CD4-positive, alpha-beta T cell treated with Interleukin-4 for 1 hour (primary cell): ENCODE measurements around the gene MPP1.
A peak's percentile ranks its signal among the peaks of the same experiment; 100 is the strongest.
"Not testable (repeated sequence)": the region's sequence is repeated elsewhere in the genome, so short reads cannot be mapped to it uniquely, and the experiment has no call there.

Experiments
- DNase-seq, 2 donors: peaks; one replicate each; pipeline ENCODE4 v3.0.0-alpha.2; 2020 to 2022

MPP1 gene

GRCh38 chrX:154804957-154805695 lies at the start of gene MPP1:
MPP1 (minus strand) TSS chrX:154805485; CDS start chrX:154805373, 112 bp downstream.
- peak; percentile 74 to 80 for DNase-seq

- no peak for DNase-seq
Measured at GRCh38 chrX:154850957-154851611, 45.8 kb upstream of the MPP1 start.

- DNase-seq = peak in 1 of 2 donors; percentile 56
Measured at GRCh38 chrX:154840856-154841255, 35.6 kb upstream of the MPP1 start.

GRCh38 chrX:154836163-154836562 lies 30.9 kb upstream of the MPP1 start:
- DNase-seq = no peak

- no peak for DNase-seq
Measured at GRCh38 chrX:154834562-154834961, 29.3 kb upstream of the MPP1 start, which contains the start of gene SMIM9. SMIM9 (minus strand) TSS chrX:154834662; CDS start chrX:154830856, 3,806 bp downstream.

- DNase-seq = no peak
Measured at GRCh38 chrX:154833746-154834274, 28.5 kb upstream of the MPP1 start.

GRCh38 chrX:154829926-154830442 lies 24.7 kb upstream of the MPP1 start:
- DNase-seq = no peak

GRCh38 chrX:154829134-154829533 lies 23.8 kb upstream of the MPP1 start:
- DNase-seq = no peak

GRCh38 chrX:154828016-154828408 lies 22.7 kb upstream of the MPP1 start:
- no peak for DNase-seq

GRCh38 chrX:154827194-154828015 lies 22.1 kb upstream of the MPP1 start:
- DNase-seq = peak in 1 of 2 donors; percentile 22

- DNase-seq = not testable (repeated sequence)
Measured at GRCh38 chrX:154825586-154825985, 20.3 kb upstream of the MPP1 start.

- no peak for DNase-seq
Measured at GRCh38 chrX:154824638-154825037, 19.4 kb upstream of the MPP1 start.

- DNase-seq = no peak
Measured at GRCh38 chrX:154822029-154822428, 16.7 kb upstream of the MPP1 start.

- no peak for DNase-seq
Measured at GRCh38 chrX:154821523-154821922, 16.2 kb upstream of the MPP1 start.

- DNase-seq = no peak
Measured at GRCh38 chrX:154819771-154820341, 14.6 kb upstream of the MPP1 start.

GRCh38 chrX:154818916-154819770 lies 13.9 kb upstream of the MPP1 start:
- no peak for DNase-seq

- not testable (repeated sequence) for DNase-seq
Measured at GRCh38 chrX:154817048-154817618, 11.8 kb upstream of the MPP1 start.

GRCh38 chrX:154816326-154816898 lies 11.1 kb upstream of the MPP1 start:
- DNase-seq = not testable (repeated sequence)

GRCh38 chrX:154815274-154815818 lies 10.1 kb upstream of the MPP1 start:
- DNase-seq = no peak

GRCh38 chrX:154813801-154814200 lies 8.5 kb upstream of the MPP1 start:
- no peak for DNase-seq
